ENCODE data around the gene NEGR1. TPM values are rescaled to one million over a fixed set of nuclear protein-coding genes. Genes with fewer than 3 reads are reported as not detected.

Gene NEGR1
- total and polyA plus RNA-seq, 7 donors = 1.3 to 10.2 (median 2.2) TPM

GRCh38 chr1:71882637-71883036 is 399.7 kb downstream of the NEGR1 start:
- DNase-seq (no peak), ATAC-seq (no peak)
- 37 to 54% (median 52%) methylated on average over 2 of the region's 2 CpGs for WGBS, 3 donors
- H3K27ac ChIP-seq = no peak overlapping the region
- H3K9me3 ChIP-seq = no peaks in the 10 kb centered on the region
- no peaks in the 10 kb centered on the region for H3K27me3 ChIP-seq (ENCODE audit: insufficient read depth in 3 of 3, low read length in 2 of 3)
- H3K4me3 ChIP-seq = no peak overlapping the region
- no peaks in the 10 kb centered on the region for H3K4me1 ChIP-seq
- intact Hi-C loops (cut with DNase I) = no loop called here
- no peaks in the 10 kb centered on the region for H3K36me3 ChIP-seq (ENCODE audit: insufficient read depth in 1 of 2, low read depth in 1 of 2)
- TF ChIP-seq CTCF (IDR thresholded peaks at IDR 0.05) = no peak

GRCh38 chr1:71882226-71882625 is 400.1 kb downstream of the NEGR1 start:
- no peak overlapping the region for H3K4me3 ChIP-seq
- no peaks in the 10 kb centered on the region for H3K9me3 ChIP-seq
- ATAC-seq = no peak
- H3K27me3 ChIP-seq (ENCODE audit: insufficient read depth in 3 of 3, low read length in 2 of 3) = no peaks in the 10 kb centered on the region
- intact Hi-C loops (cut with DNase I) = no loop called here
- no peak for TF ChIP-seq CTCF (IDR thresholded peaks at IDR 0.05)
- H3K4me1 ChIP-seq = no peaks in the 10 kb centered on the region
- WGBS, 3 donors = 30 to 35% (median 34%) methylated on average over 3 of the region's 3 CpGs
- no peaks in the 10 kb centered on the region for H3K36me3 ChIP-seq (ENCODE audit: insufficient read depth in 1 of 2, low read depth in 1 of 2)
- H3K27ac ChIP-seq = no peak overlapping the region
- DNase-seq = no peak

DNA sequence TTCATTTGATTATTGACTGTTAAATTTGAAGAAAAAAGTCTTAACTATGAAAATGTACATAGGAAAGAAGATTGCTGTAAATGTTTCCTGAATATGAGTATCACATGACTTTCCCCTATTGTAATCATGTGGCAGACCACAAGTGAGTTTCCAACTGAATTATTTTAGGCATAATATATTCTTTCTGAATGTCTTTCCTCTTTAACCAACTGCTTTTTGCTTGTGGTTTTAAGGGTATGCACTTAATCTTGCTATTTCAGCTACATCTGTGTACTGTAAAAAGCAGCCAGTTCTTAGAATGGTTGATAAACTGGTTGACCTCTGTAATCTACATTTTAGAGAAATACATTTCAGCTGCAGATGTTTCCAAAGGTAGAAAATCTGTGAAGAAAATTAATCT is 400.7 kb downstream of the NEGR1 start:
- no peak for TF ChIP-seq CTCF (IDR thresholded peaks at IDR 0.05)
- no peak overlapping the region for H3K4me3 ChIP-seq
- no peaks in the 10 kb centered on the region for H3K4me1 ChIP-seq
- H3K36me3 ChIP-seq (ENCODE audit: insufficient read depth in 1 of 2, low read depth in 1 of 2) = no peaks in the 10 kb centered on the region
- H3K27ac ChIP-seq = no peak overlapping the region
- ATAC-seq = no peak
- no peaks in the 10 kb centered on the region for H3K27me3 ChIP-seq (ENCODE audit: insufficient read depth in 3 of 3, low read length in 2 of 3)
- DNase-seq = no peak
- intact Hi-C loops (cut with DNase I) = no loop called here
- H3K9me3 ChIP-seq = no peaks in the 10 kb centered on the region

GRCh38 chr1:71869326-71869725 is 413.0 kb downstream of the NEGR1 start:
- no peaks in the 10 kb centered on the region for H3K27me3 ChIP-seq (ENCODE audit: insufficient read depth in 3 of 3, low read length in 2 of 3)
- no peak overlapping the region for H3K27ac ChIP-seq
- no peaks in the 10 kb centered on the region for H3K9me3 ChIP-seq
- no peaks in the 10 kb centered on the region for H3K36me3 ChIP-seq (ENCODE audit: insufficient read depth in 1 of 2, low read depth in 1 of 2)
- H3K4me1 ChIP-seq = no peaks in the 10 kb centered on the region
- no peak for TF ChIP-seq CTCF (IDR thresholded peaks at IDR 0.05)
- intact Hi-C loops (cut with DNase I) = no loop called here
- ATAC-seq (no peak), DNase-seq (no peak)
- H3K4me3 ChIP-seq = no peak overlapping the region

- no peak for TF ChIP-seq CTCF (IDR thresholded peaks at IDR 0.05)
- Histone ChIP-seq H3K36me3 (ENCODE audit: insufficient read depth in 1 of 2, low read depth in 1 of 2) (no peaks in the 10 kb centered on the region), H3K27me3 (ENCODE audit: insufficient read depth in 3 of 3, low read length in 2 of 3) (no peaks in the 10 kb centered on the region), H3K4me3 (no peak overlapping the region), H3K27ac (no peak overlapping the region), H3K9me3 (no peaks in the 10 kb centered on the region), H3K4me1 (no peaks in the 10 kb centered on the region)
- intact Hi-C loops (cut with DNase I) = no loop called here
- DNase-seq = no peak
- ATAC-seq = no peak
- WGBS, 3 donors = 61 to 69% (median 65%) methylated on average over 2 of the region's 2 CpGs
These were observed 419.6 kb downstream of the NEGR1 start for GRCh38 chr1:71862756-71863155.

Data from psoas muscle (tissue), 8 donors.